HG03520 (cell line): Measurements from ENCODE around the gene REXO1.

Source experiments
- ATAC-seq: cut with Tn5 transposase; IDR thresholded peaks from one replicate; pipeline ENCODE4 v1.9.1; 2021; ENCODE audit warnings: mild to moderate bottlenecking, moderate library complexity; ENCODE audit not compliant: unreplicated experiment

Gene REXO1

GRCh38 chr19:1836458-1837221, 11.6 kb downstream of the REXO1 start:
- ATAC-seq, result no peak

- ATAC-seq, result no peak
Observed at GRCh38 chr19:1833540-1833939, 14.7 kb downstream of the REXO1 start.

GRCh38 chr19:1832046-1832663, 16.1 kb downstream of the REXO1 start:
- no peak for ATAC-seq

GRCh38 chr19:1830978-1831377, 17.3 kb downstream of the REXO1 start:
- ATAC-seq, result no peak

- ATAC-seq, result no peak
Observed at GRCh38 chr19:1830568-1830967, 17.7 kb downstream of the REXO1 start.

- ATAC-seq, result no peak
Observed at GRCh38 chr19:1829958-1830357, 18.3 kb downstream of the REXO1 start.

- no peak for ATAC-seq
Observed at GRCh38 chr19:1828279-1829238, 19.7 kb downstream of the REXO1 start.

GRCh38 chr19:1827566-1828278, 20.6 kb downstream of the REXO1 start:
- ATAC-seq, result no peak

- no peak for ATAC-seq
Observed at GRCh38 chr19:1826557-1827521, 21.4 kb downstream of the REXO1 start.

GRCh38 chr19:1825909-1826556, 22.2 kb downstream of the REXO1 start:
- ATAC-seq, result no peak

- no peak for ATAC-seq
Observed at GRCh38 chr19:1824252-1824622, 24.0 kb downstream of the REXO1 start.

- ATAC-seq, result no peak
Observed at GRCh38 chr19:1823539-1824251, 24.6 kb downstream of the REXO1 start.

- ATAC-seq, result no peak
Observed at GRCh38 chr19:1823020-1823419, 25.3 kb downstream of the REXO1 start.

- no peak for ATAC-seq
Observed at GRCh38 chr19:1822210-1822609, 26.1 kb downstream of the REXO1 start.

GRCh38 chr19:1819341-1820255, 28.7 kb downstream of the REXO1 start:
- no peak for ATAC-seq

GRCh38 chr19:1818549-1819195, 29.6 kb downstream of the REXO1 start:
- no peak for ATAC-seq

- no peak for ATAC-seq
Observed at GRCh38 chr19:1817553-1818179, 30.6 kb downstream of the REXO1 start.
